DLD1 (cell line): ENCODE measurements around the gene CHST2.
"Not testable (repeated sequence)": the region's sequence is repeated elsewhere in the genome, so short reads cannot be mapped to it uniquely, and the experiment has no call there.

Source experiments
- in situ Hi-C: cut with HindIII; loops from 2 replicates; pipeline ENCODE4 v1.10.0; 2017; ENCODE audit warnings: low sequenced_read_pairs

CHST2 gene

GRCh38 chr3:143119009-143119914, at the start of gene CHST2:
Gene CHST2 (plus strand): TSS chr3:143119771. CDS start chr3:143120817, 1,046 bp downstream.
- in situ Hi-C loops, result no loop called here

GRCh38 chr3:143070977-143071551, 48.5 kb upstream of the CHST2 start:
- in situ Hi-C loops, result no loop called here

GRCh38 chr3:143071776-143072175, 47.8 kb upstream of the CHST2 start:
- in situ Hi-C loops, result no loop called here

- in situ Hi-C loops, result not testable (repeated sequence)
Measured at GRCh38 chr3:143072298-143073020, 47.1 kb upstream of the CHST2 start.

- in situ Hi-C loops, result not testable (repeated sequence)
Measured at GRCh38 chr3:143073541-143073940, 46.0 kb upstream of the CHST2 start.

- in situ Hi-C loops, result not testable (repeated sequence)
Measured at GRCh38 chr3:143073983-143074382, 45.6 kb upstream of the CHST2 start.

GRCh38 chr3:143078883-143079282, 40.7 kb upstream of the CHST2 start:
- in situ Hi-C loops, result no loop called here

- in situ Hi-C loops, result no loop called here
Measured at GRCh38 chr3:143080196-143080595, 39.4 kb upstream of the CHST2 start.

- in situ Hi-C loops, result no loop called here
Measured at GRCh38 chr3:143081365-143081764, 38.2 kb upstream of the CHST2 start.

GRCh38 chr3:143081844-143082778, 37.5 kb upstream of the CHST2 start:
- in situ Hi-C loops, result no loop called here

- in situ Hi-C loops, result no loop called here
Measured at GRCh38 chr3:143083781-143084180, 35.8 kb upstream of the CHST2 start.

- in situ Hi-C loops, result no loop called here
Measured at GRCh38 chr3:143084856-143085731, 34.5 kb upstream of the CHST2 start.

GRCh38 chr3:143088835-143089234, 30.7 kb upstream of the CHST2 start:
- in situ Hi-C loops, result no loop called here

- in situ Hi-C loops, result no loop called here
Measured at GRCh38 chr3:143089965-143090364, 29.6 kb upstream of the CHST2 start.

- in situ Hi-C loops, result no loop called here
Measured at GRCh38 chr3:143090486-143090885, 29.1 kb upstream of the CHST2 start.

- in situ Hi-C loops, result no loop called here
Measured at GRCh38 chr3:143090976-143091837, 28.4 kb upstream of the CHST2 start.

GRCh38 chr3:143092191-143092590, 27.4 kb upstream of the CHST2 start:
- in situ Hi-C loops, result no loop called here

- in situ Hi-C loops, result no loop called here
Measured at GRCh38 chr3:143095813-143096212, 23.8 kb upstream of the CHST2 start.
